HG03097 (cell line): Measurements from ENCODE around the gene TIMP1.

Experiments
- ATAC-seq: cut with Tn5 transposase; IDR thresholded peaks from one replicate; pipeline ENCODE4 v1.9.1; 2021; ENCODE audit not compliant: unreplicated experiment, low FRiP score

TIMP1 gene

DNA sequence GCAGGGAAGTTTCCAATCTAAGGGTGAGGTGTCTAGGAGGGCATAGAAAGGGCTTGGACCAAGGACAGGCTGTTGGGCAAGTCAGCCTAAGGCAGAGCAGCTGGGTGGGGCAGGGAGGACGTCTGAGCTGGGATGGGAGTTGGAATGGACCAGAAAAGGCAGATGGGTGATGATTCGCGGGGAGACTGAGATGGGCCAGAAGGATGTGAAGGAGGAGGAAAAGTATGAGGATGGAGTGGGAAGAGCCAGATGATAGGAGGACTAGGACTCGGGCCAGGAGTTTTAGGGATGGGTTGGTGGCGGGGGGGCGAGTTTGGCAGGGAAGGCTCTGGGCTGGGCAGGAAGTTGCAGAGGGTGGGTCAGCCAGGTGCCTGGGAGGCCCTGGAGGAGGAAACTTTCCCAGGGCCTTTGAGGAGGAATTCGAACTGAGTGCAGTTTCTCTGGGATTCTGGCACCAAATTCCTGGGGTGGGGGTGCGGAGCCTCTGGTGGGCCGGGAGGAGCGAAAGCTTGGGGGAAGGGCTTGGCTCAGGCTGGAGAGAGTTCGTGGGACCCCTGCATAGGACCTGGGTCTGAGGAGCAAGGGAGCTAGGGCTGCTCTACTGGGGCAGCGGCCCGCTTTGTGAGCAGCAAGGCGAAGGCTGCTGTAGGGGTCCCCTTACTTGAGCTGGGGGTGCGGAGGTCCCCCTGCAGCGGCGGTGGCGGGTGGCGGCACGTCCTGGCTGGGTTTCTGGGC is 8.7 kb upstream of the TIMP1 start:
- no peak for ATAC-seq

DNA sequence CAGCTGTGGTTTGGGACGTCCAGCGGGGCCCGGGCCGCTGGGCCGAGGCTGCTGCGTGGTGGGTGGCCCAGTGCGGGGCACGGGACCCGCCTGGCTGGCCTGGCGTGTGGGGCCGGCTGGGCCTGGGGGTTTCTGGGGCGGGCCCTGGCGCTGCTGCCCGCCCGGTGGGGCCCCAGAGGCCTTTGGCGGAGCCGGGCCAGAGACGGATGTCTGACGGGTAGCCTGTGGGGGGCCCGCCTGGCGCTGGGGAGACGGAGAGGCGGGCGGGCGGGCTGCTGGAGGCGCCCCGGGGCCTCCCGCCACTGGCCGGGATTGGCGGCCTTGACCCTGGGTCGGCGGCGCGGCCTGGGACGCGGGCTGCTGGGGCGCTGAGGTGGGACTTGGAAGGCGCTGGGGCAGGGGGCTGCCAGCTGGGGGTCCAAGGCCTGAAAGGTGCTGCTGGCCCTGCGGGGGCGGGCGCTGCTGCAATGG is 8.1 kb upstream of the TIMP1 start:
- no peak for ATAC-seq

DNA sequence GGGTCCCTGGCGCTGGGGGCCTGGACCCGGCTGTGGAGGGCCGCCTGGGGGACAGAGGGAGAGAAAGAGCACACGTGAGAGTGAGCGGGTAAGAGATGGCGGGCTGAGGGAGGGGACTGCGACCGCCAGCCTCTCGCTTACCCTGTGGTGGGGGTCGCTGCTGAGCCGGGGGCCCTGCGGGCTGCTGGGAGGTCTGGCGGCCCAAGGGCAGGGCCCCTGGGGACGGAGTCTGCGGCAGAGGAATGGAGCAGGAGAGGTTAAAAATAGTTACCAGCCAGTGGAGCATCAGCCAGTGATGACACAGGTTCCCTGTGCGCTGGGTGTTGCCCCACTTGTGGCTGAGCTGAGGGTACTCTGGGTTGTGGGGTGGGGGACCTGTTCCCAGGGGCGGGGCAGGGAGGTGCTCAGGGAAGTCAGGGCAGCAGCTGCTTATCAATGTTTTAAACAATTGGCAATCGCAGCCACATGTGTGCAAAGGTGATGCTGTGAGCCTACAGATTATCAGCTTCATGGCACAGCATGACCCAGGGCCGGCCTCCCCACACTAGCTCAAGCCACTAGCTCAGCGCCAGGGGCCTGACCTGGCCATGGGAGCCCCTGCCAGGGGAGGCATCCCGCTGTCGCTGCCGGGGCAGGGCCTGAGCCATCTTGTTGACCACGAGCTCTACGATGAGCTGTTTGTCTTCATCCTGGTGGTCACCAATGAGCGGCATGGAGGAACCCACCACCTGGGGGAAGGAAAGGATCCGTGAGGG is 7.5 kb upstream of the TIMP1 start:
- no peak for ATAC-seq

GRCh38 chrX:47576021-47576898 is 6.0 kb upstream of the TIMP1 start:
- ATAC-seq = no peak

DNA sequence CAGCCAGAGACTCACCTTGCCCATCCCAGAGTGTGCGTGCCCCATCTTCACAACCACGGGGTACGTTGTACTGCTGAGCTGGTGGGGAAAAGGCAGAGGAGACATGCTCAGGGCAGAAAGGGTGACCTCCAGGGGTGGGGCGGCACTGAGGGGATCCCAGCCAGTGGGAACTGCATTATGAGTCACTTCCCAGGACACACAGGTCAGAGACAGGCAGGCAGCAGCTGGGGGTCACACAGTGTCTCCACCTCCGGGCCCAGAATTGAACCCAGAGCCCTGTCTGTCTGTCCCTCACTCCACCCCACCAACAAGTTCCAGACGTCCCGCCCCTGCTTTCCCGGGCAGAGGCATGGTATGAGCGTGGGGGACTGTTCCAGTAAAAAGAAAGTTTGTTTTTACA is 4.8 kb upstream of the TIMP1 start:
- no peak for ATAC-seq

DNA sequence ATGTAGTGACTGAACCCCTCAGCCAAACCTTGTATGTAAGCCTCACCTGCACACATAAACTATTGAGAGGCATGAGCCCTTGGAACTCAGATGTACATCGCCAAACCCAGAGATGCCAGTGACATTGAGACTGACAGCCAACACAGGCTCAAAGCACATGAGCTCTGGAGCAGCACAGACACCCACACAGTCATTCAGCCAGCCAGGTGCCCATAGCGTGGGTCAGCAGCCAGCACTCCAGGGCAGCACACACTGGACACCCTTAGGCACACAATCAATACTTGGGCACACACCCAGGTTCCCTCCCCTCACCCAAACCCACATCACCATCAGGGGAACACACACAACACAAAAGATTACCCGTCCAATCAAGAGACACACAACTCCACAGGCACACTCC is 4.3 kb upstream of the TIMP1 start:
- no peak for ATAC-seq

GRCh38 chrX:47578692-47579091 is 3.5 kb upstream of the TIMP1 start:
- ATAC-seq = no peak

- ATAC-seq = no peak
These were observed 2.7 kb upstream of the TIMP1 start for GRCh38 chrX:47579537-47579936.

DNA sequence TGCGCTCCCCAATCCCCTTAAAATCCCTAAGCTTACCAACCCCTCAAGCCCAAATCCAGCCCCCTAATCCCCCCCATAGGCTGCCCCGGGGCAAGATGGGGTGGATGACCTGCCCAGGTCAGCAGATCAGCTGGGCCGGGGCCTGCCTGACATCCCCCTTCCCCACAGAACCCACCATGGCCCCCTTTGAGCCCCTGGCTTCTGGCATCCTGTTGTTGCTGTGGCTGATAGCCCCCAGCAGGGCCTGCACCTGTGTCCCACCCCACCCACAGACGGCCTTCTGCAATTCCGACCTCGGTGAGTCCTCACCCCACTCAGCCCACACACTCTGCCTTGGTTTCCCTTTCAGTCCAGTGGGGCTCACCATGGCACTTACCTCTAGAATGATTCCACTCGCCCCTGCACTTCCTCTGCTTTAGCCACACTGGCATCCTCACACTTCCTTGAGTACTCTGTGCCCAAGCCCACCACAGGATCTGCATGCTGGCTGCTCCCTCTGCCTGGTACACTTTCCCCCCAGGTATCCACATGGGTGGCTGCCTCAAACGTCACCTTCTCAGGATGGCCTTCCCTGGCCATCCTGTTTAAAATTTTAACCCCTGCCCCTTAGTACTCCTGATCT is 1.1 kb downstream of the TIMP1 start:
- no peak for ATAC-seq

GRCh38 chrX:47584714-47585113 is 2.5 kb downstream of the TIMP1 start:
- no peak for ATAC-seq

- ATAC-seq = no peak
These were observed 3.0 kb downstream of the TIMP1 start for GRCh38 chrX:47585273-47585672.

DNA sequence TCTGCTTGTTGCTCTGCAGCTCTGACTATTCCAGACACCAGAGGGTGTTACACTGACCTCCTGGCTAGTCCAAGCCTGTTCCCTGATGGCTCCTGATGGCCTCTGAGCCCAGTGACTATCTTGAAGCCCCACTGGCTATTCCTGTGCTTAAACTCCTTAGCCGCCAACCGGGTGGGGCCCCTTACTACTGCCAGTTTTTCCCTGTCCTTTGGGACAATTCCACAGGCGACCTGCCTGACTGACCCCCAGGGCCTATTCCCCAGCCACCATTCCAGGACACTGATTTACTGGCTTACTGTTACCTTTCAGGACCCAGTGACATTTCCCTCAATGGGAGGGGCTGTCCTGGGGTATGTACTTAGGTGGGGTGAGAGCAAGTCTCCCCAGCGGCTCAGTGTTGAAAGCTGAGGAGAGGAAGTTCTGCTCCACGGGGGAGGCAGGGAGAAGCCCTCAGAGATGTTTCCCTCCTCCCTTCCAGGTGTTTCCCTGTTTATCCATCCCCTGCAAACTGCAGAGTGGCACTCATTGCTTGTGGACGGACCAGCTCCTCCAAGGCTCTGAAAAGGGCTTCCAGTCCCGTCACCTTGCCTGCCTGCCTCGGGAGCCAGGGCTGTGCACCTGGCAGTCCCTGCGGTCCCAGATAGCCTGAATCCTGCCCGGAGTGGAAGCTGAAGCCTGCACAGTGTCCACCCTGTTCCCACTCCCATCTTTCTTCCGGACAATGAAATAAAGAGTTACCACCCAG is 4.0 kb downstream of the TIMP1 start:
- ATAC-seq = no peak

DNA sequence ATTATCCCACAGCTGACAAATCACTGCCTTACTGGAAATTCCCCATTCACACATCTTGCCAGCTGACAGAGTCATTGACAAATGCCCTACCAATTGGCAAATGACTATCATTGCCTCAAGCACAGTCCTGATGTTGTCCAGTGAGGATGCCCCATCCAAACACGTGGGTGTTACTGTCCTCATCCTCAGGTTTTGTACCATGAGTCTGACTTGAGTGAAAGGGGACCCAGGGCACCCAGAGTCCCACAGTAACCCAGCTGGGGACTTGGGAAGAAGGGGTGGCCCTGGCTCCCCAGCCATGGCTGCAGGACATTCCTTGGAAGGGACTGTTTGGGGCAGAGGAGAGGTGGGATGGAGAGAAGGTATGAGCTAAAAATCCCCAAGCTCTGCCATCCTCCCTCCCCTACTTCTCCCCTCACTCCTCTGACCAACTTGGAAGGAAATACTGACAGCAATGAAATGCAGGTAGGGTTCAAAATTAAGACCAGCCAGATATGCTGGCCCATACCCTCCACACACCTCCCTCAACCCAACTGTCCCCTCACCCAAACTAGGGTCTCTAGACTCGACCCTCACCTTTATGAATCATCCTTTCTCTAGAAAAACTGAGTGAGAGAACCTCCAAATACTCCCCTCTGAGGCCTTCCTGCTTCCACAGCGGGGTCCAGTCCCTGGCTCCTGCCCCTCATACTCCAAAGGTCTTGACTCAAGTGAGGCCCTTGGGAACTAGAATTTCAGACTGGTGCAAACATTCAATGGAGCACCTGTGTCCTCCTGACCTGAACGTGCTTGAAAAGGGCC is 5.1 kb downstream of the TIMP1 start:
- no peak for ATAC-seq

GRCh38 chrX:47587906-47588735 is 5.9 kb downstream of the TIMP1 start:
- ATAC-seq = no peak

DNA sequence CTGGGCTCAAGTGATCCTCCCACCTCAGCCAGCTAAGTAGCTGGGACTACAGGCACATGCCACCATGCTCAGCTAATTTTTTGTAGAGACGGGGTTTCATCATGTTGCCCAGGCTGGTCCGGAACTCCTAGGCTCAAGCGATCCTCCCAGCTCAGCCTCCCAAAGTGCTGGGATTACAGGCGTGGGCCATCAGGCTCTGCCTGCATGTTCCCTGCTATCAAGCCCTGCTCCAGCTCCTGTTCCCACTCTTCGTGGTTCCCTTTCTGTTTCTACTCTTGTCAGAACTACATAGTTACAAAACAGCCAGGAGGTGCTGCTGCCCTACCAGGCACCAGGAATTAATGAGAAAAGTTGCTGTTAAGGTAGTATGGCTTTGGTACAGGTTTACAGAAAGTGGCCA is 8.7 kb downstream of the TIMP1 start:
- ATAC-seq = no peak

DNA sequence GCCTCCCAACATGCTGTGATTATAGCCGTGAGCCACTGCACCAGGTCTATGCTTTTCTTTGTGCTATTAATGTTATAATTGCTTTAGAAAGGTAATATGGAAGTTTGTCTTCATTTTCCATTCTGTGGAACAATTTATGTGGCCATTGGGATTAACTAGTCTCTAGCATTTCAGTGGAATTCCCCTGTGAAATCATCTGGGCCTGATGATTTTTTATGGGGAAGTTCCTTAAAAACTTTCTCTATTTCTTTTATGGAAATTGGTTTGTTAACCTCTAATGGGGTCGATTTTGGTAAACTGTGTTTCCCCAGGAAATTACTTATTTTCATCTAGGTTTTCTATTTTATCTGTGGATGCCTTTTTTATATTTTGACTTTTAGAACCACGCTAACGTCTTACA is 11.3 kb downstream of the TIMP1 start:
- no peak for ATAC-seq

- ATAC-seq = no peak
These were observed 13.5 kb downstream of the TIMP1 start for GRCh38 chrX:47595716-47596251.

- ATAC-seq = no peak
These were observed 14.0 kb downstream of the TIMP1 start for GRCh38 chrX:47596256-47596655.
